Ovary (tissue), 9 donors: ENCODE measurements around the gene DCLRE1A. TPM values are rescaled to one million over a fixed set of nuclear protein-coding genes. Genes with fewer than 3 reads are reported as not detected.

Experiments used
- DNase-seq, 5 donors: peaks; one replicate each; pipeline ENCODE4 v3.0.0-alpha.2; 2019 to 2020
- H3K27ac ChIP-seq, 2 donors: fragments of 200-600 bp; one replicate each; pipeline versions ENCODE4 v1.5.1 to v1.8.0; 2019 to 2022
- H3K27me3 ChIP-seq: fragments of 200-600 bp; one replicate; pipeline ENCODE4 v1.8.0; 2022
- H3K36me3 ChIP-seq: fragments of 200-600 bp; sonication (generic); one replicate; pipeline ENCODE4 v1.5.1; 2019
- H3K4me1 ChIP-seq: one replicate; pipeline ENCODE4 v1.8.1; 2013; ENCODE audit warnings: mild to moderate bottlenecking, moderate library complexity; ENCODE audit not compliant: insufficient read depth
- H3K4me3 ChIP-seq: fragments of 200-600 bp; sonication (generic); one replicate; pipeline ENCODE4 v1.5.1; 2017
- H3K9me3 ChIP-seq, 2 donors: fragments of 200-600 bp in 1 of 2; sonication (generic) in 1 of 2; one replicate each; pipeline versions ENCODE4 v1.5.1 to v1.8.1; 2013 to 2019; ENCODE audit warnings: mild to moderate bottlenecking in 1 of 2, moderate library complexity in 1 of 2
- CTCF ChIP-seq, 3 donors: fragments of 450-650 bp in 2 of 3; fragments of 200-600 bp in 1 of 3; IDR thresholded peaks; one replicate each; pipeline versions ENCODE4 v1.5.1 to v1.8.0; 2016 to 2022; ENCODE audit warnings: antibody characterized with exemption in 3 of 3, mild to moderate bottlenecking in 1 of 3
- EP300 ChIP-seq: sonication (generic); formaldehyde crosslinking; IDR thresholded peaks from one replicate; pipeline ENCODE4 v1.6.1; 2017; ENCODE audit warnings: antibody characterized with exemption
- POLR2A ChIP-seq: fragments of 450-650 bp; IDR thresholded peaks from one replicate; pipeline ENCODE4 v1.6.1; 2017; ENCODE audit warnings: antibody characterized with exemption, mild to moderate bottlenecking, moderate library complexity
- WGBS, 3 donors: extraction: QIAGEN DNeasy Blood & Tissue Kit in 1 of 3; methylation state at CpG; one replicate each; pipeline versions ENCODE4 v1.1.5 to v1.1.7; 2013 to 2017; 5-methylcytosine and 5-hydroxymethylcytosine counted together
- intact Hi-C, 4 donors: fragments of 100-400 bp; cut with DNase I; formaldehyde crosslinking; loops; one replicate each; pipeline versions ENCODE4 v1.11.0 to v1.15.1; 2022 to 2023
- polyA plus RNA-seq, 2 donors: library from polyadenylated mRNA; stranded (reverse); fragments of 200-250 nt in 1 of 2; fragments of 350-450 nt in 1 of 2; fragmentation: Illumina TruSeq in 1 of 2; extraction: RNeasy Lipid Tissue Mini Kit (QIAGEN cat#74804) in 1 of 2; gene quantifications; one replicate each; pipeline ENCODE4 v1.2.3, GENCODE V29; 2013 to 2014
- total RNA-seq, 7 donors: library from RNA; depleted of rRNA in 2 of 7; stranded (reverse); fragments of >200 nt in 2 of 7; fragmentation: NEBNext Ultra II Directional in 3 of 7; extraction: Animal tissue kit (Norgen Biotek cat#: 25700) in 3 of 7; gene quantifications; one replicate each; pipeline versions ENCODE4 v1.1.0 to v1.2.4, GENCODE V29; 2016 to 2023
- donor health status: DM: no; HTN: no; CAD: no; lungs with moderate emphysema.
- donor health status: DM: no; HTN: no; CAD: no.
- donor health status: Bipolar disorder and iron deficiency.
- donor health status: DM: yes; HTN: yes; CAD: no.
- donor health status: DM: no; HTN: no; CAD: no.
- donor health status: DM: yes; HTN: yes; CAD: no.

Gene DCLRE1A
- total and polyA plus RNA-seq, 9 donors: 3.4 to 8.0 (median 4.3) TPM

GRCh38 chr10:113895018-113895417 lies 41.1 kb upstream of the DCLRE1A start:
- no peak overlapping the region for H3K4me3 ChIP-seq
- peaks cover 5% of the 10 kb centered on the region for H3K4me1 ChIP-seq
- DNase-seq: no peak
- H3K27ac ChIP-seq: no peak overlapping the region
- intact Hi-C loops: no loop called here
- peaks cover 4% of the 10 kb centered on the region for H3K27me3 ChIP-seq
- no peaks in the 10 kb centered on the region for H3K36me3 ChIP-seq
- no peak for TF ChIP-seq POLR2A
- no peaks in the 10 kb centered on the region for H3K9me3 ChIP-seq

- H3K4me1 ChIP-seq: peaks cover 5% of the 10 kb centered on the region
- H3K27me3 ChIP-seq: peaks cover 4% of the 10 kb centered on the region
- WGBS, 3 donors: 85 to 92% (median 86%) methylated on average over 1 of the region's 1 CpG
- H3K4me3 ChIP-seq: no peak overlapping the region
- H3K36me3 ChIP-seq: no peaks in the 10 kb centered on the region
- TF ChIP-seq CTCF (IDR thresholded peaks at IDR 0.05) (no peak), EP300 (no peak), POLR2A (no peak)
- DNase-seq: no peak
- no peak overlapping the region for H3K27ac ChIP-seq
- no peaks in the 10 kb centered on the region for H3K9me3 ChIP-seq
- intact Hi-C loops: no loop called here
Measured at GRCh38 chr10:113894581-113894980, 40.7 kb upstream of the DCLRE1A start.

GRCh38 chr10:113893570-113893969 lies 39.7 kb upstream of the DCLRE1A start:
- intact Hi-C loops: no loop called here
- Histone ChIP-seq H3K4me1 (peaks cover 5% of the 10 kb centered on the region), H3K36me3 (no peaks in the 10 kb centered on the region), H3K27ac (no peak overlapping the region), H3K4me3 (no peak overlapping the region), H3K9me3 (no peaks in the 10 kb centered on the region), H3K27me3 (peaks cover 4% of the 10 kb centered on the region)
- TF ChIP-seq EP300 (no peak), POLR2A (no peak), CTCF (IDR thresholded peaks at IDR 0.05) (no peak)
- no peak for DNase-seq
- WGBS, 3 donors: 39 to 47% (median 47%) methylated on average over 2 of the region's 2 CpGs

- intact Hi-C loops: no loop called here
- DNase-seq: no peak
- H3K4me3 ChIP-seq: no peak overlapping the region
- H3K27me3 ChIP-seq: peaks cover 4% of the 10 kb centered on the region
- no peaks in the 10 kb centered on the region for H3K9me3 ChIP-seq
- no peaks in the 10 kb centered on the region for H3K36me3 ChIP-seq
- H3K4me1 ChIP-seq: peaks cover 5% of the 10 kb centered on the region
- WGBS, 3 donors: 67 to 73% (median 70%) methylated on average over 3 of the region's 3 CpGs
- no peak overlapping the region for H3K27ac ChIP-seq
- TF ChIP-seq CTCF (IDR thresholded peaks at IDR 0.05): no peak
Measured at GRCh38 chr10:113891476-113891875, 37.6 kb upstream of the DCLRE1A start.

GRCh38 chr10:113890769-113891168 lies 36.9 kb upstream of the DCLRE1A start:
- H3K36me3 ChIP-seq: no peaks in the 10 kb centered on the region
- TF ChIP-seq EP300: no peak
- intact Hi-C loops: no loop called here
- H3K9me3 ChIP-seq: no peaks in the 10 kb centered on the region
- H3K4me3 ChIP-seq: no peak overlapping the region
- no peak for DNase-seq
- 86 to 88% (median 88%) methylated on average over 4 of the region's 4 CpGs for WGBS, 3 donors
- peaks cover 5% of the 10 kb centered on the region for H3K4me1 ChIP-seq
- H3K27ac ChIP-seq: no peak overlapping the region
- peaks cover 4% of the 10 kb centered on the region for H3K27me3 ChIP-seq

GRCh38 chr10:113889911-113890310 lies 36.0 kb upstream of the DCLRE1A start:
- WGBS, 3 donors: 73 to 80% (median 77%) methylated on average over 2 of the region's 2 CpGs

More at GRCh38 chr10:113889911-113890310, 36.0 kb upstream of the DCLRE1A start:
- no peak for TF ChIP-seq EP300
- no peak for TF ChIP-seq CTCF (IDR thresholded peaks at IDR 0.05)
- TF ChIP-seq POLR2A: no peak
- intact Hi-C loops: no loop called here
- no peak overlapping the region for H3K4me3 ChIP-seq
- DNase-seq: no peak
- peaks cover 4% of the 10 kb centered on the region for H3K27me3 ChIP-seq
- no peaks in the 10 kb centered on the region for H3K36me3 ChIP-seq
- H3K4me1 ChIP-seq: peaks cover 5% of the 10 kb centered on the region
- no peaks in the 10 kb centered on the region for H3K9me3 ChIP-seq
- no peak overlapping the region for H3K27ac ChIP-seq
